Psoas muscle (tissue), 8 donors: Measurements from ENCODE around the gene SPTBN1. TPM values are rescaled to one million over a fixed set of nuclear protein-coding genes. Genes with fewer than 3 reads are reported as not detected.

Experiments used
- ATAC-seq, 4 donors: fragments of 200-7000 bp; cut with Tn5 transposase; one replicate each; pipeline ENCODE4 v1.9.1; 2020; ENCODE audit warnings: moderate library complexity in 3 of 4, mild to moderate bottlenecking in 2 of 4
- DNase-seq, 2 donors: peaks; one replicate each; pipeline ENCODE4 v3.0.0-alpha.2; 2020
- H3K27ac ChIP-seq: fragments of 200-600 bp; one replicate; pipeline ENCODE4 v1.8.0; 2022
- H3K27me3 ChIP-seq, 3 donors: fragments of 200-600 bp in 1 of 3; one replicate each; pipeline versions ENCODE4 v1.6.1 to v1.8.0; 2013 to 2022; ENCODE audit warnings: low read length in 2 of 3, mild to moderate bottlenecking in 2 of 3, moderate library complexity in 1 of 3; ENCODE audit not compliant: insufficient read depth in 3 of 3
- H3K36me3 ChIP-seq, 2 donors: fragments of 200-600 bp in 1 of 2; one replicate each; pipeline versions ENCODE4 v1.6.1 to v1.8.0; 2013 to 2022; ENCODE audit warnings: low read depth in 1 of 2, mild to moderate bottlenecking in 1 of 2, moderate library complexity in 1 of 2; ENCODE audit not compliant: insufficient read depth in 1 of 2
- H3K4me1 ChIP-seq: fragments of 200-600 bp; one replicate; pipeline ENCODE4 v1.8.0; 2022
- H3K4me3 ChIP-seq: fragments of 200-600 bp; one replicate; pipeline ENCODE4 v1.8.0; 2022; ENCODE audit warnings: mild to moderate bottlenecking
- H3K9me3 ChIP-seq: fragments of 200-600 bp; one replicate; pipeline ENCODE4 v1.8.0; 2022
- CTCF ChIP-seq: fragments of 200-600 bp; IDR thresholded peaks from one replicate; pipeline ENCODE4 v1.8.0; 2022; ENCODE audit warnings: antibody characterized with exemption
- WGBS, 3 donors: extraction: QIAGEN DNeasy Blood & Tissue Kit; methylation state at CpG; one replicate each; pipeline versions ENCODE4 v1.1.6 to v1.1.7; 2013; 5-methylcytosine and 5-hydroxymethylcytosine counted together
- intact Hi-C, 2 donors: fragments of 100-400 bp; cut with DNase I; formaldehyde crosslinking; loops; one replicate each; pipeline versions ENCODE4 v1.11.0 to v1.14.2; 2022
- polyA plus RNA-seq, 3 donors: library from polyadenylated mRNA; stranded (reverse); fragments of 200-250 nt; gene quantifications; one replicate each; pipeline ENCODE4 v1.2.3, GENCODE V29; 2013
- total RNA-seq, 4 donors: library from RNA; stranded (reverse); fragmentation: NEBNext Ultra II Directional in 2 of 4; extraction: Animal tissue kit (Norgen Biotek cat#: 25700) in 2 of 4; gene quantifications; one replicate each; pipeline versions ENCODE4 v1.2.1 to v1.2.4, GENCODE V29; 2021 to 2023
- donor health status: healthy with polysubstance abuse.
- donor health status: DM: no; HTN: no; CAD: no; lungs with moderate emphysema.
- donor health status: Bipolar disorder and iron deficiency.
- donor health status: healthy.
- donor health status: DM: yes; HTN: yes; CAD: no.
- donor health status: DM: no; HTN: no; CAD: no.
- donor health status: DM: no; HTN: no; CAD: no.
- donor health status: DM: yes; HTN: yes; CAD: no.

Gene SPTBN1
- total and polyA plus RNA-seq, 7 donors: 22.9 to 180 (median 87.8) TPM

GRCh38 chr2:54494087-54494486, 38.0 kb downstream of the SPTBN1 start:
- no peak overlapping the region for H3K27ac ChIP-seq
- H3K4me3 ChIP-seq: no peak overlapping the region
- no peaks in the 10 kb centered on the region for H3K27me3 ChIP-seq
- peaks cover 41% of the 10 kb centered on the region for H3K4me1 ChIP-seq
- H3K36me3 ChIP-seq: no peaks in the 10 kb centered on the region
- TF ChIP-seq CTCF: no peak
- 68 to 78% (median 72%) methylated on average over 3 of the region's 3 CpGs for WGBS, 3 donors
- no peaks in the 10 kb centered on the region for H3K9me3 ChIP-seq
- DNase-seq (no peak), ATAC-seq (no peak)
- intact Hi-C loops: loop anchor here in 1 of 2 donors (10.0 kb wide), 1 partner anchor 389 kb away; no protein-coding TSS in a partner anchor

GRCh38 chr2:54496920-54497319, 40.8 kb downstream of the SPTBN1 start:
- H3K9me3 ChIP-seq: no peaks in the 10 kb centered on the region
- no peak overlapping the region for H3K4me3 ChIP-seq
- H3K27me3 ChIP-seq: no peaks in the 10 kb centered on the region
- H3K27ac ChIP-seq: peak overlapping the region; percentile 36
- 67 to 77% (median 68%) methylated on average over 4 of the region's 4 CpGs for WGBS, 3 donors
- ATAC-seq (no peak), DNase-seq (no peak)
- no peaks in the 10 kb centered on the region for H3K36me3 ChIP-seq
- TF ChIP-seq CTCF: no peak
- H3K4me1 ChIP-seq: peaks cover 41% of the 10 kb centered on the region
- intact Hi-C loops: loop anchor here in 1 of 2 donors (10.0 kb wide), 1 partner anchor 392 kb away; no protein-coding TSS in a partner anchor

GRCh38 chr2:54497763-54498680, 41.9 kb downstream of the SPTBN1 start:
- no peaks in the 10 kb centered on the region for H3K27me3 ChIP-seq
- peaks cover 50% of the 10 kb centered on the region for H3K4me1 ChIP-seq
- intact Hi-C loops: loop anchor here in 1 of 2 donors (10.0 kb wide), 1 partner anchor 393 kb away; no protein-coding TSS in a partner anchor

GRCh38 chr2:54499661-54500060, 43.5 kb downstream of the SPTBN1 start:
- peak in 1 of 4 donors; percentile 47 for ATAC-seq
- H3K4me1 ChIP-seq: peaks cover 63% of the 10 kb centered on the region
- TF ChIP-seq CTCF: no peak
- DNase-seq: no peak
- H3K27me3 ChIP-seq: no peaks in the 10 kb centered on the region
- no peak overlapping the region for H3K27ac ChIP-seq
- no peak overlapping the region for H3K4me3 ChIP-seq
- no peaks in the 10 kb centered on the region for H3K9me3 ChIP-seq
- no peaks in the 10 kb centered on the region for H3K36me3 ChIP-seq
- intact Hi-C loops: loop anchor here in 1 of 2 donors (10.0 kb wide), 1 partner anchor 395 kb away; no protein-coding TSS in a partner anchor
- WGBS, 3 donors: 40 to 53% (median 43%) methylated on average over 2 of the region's 2 CpGs

More at GRCh38 chr2:54497763-54498680, 41.9 kb downstream of the SPTBN1 start:
- TF ChIP-seq CTCF: peak; percentile 45
- Histone ChIP-seq H3K36me3 (no peaks in the 10 kb centered on the region), H3K4me3 (no peak overlapping the region), H3K27ac (no peak overlapping the region), H3K9me3 (no peaks in the 10 kb centered on the region)
- ATAC-seq: peak; percentile 63 to 85 (median 78)
- DNase-seq: peak in 1 of 2 donors; percentile 32
- 46 to 48% (median 46%) methylated on average over 8 of the region's 8 CpGs for WGBS, 3 donors
